WERI-Rb-1 (cell line): Measurements from ENCODE around the gene RRP12.
"Not testable (repeated sequence)": the region's sequence is repeated elsewhere in the genome, so short reads cannot be mapped to it uniquely, and the experiment has no call there.

Source experiments
- DNase-seq: peaks from one replicate; pipeline ENCODE4 v3.0.0-alpha.2; 2020
- H3K27ac ChIP-seq: fragments of 250-450 bp; sonication (Bioruptor Pico); 2 replicates; pipeline ENCODE4 v1.5.1; 2020; ENCODE audit warnings: mild to moderate bottlenecking, moderate library complexity
- H3K27me3 ChIP-seq: fragments of 250-450 bp; sonication (Bioruptor Pico); 2 replicates; pipeline ENCODE4 v1.5.1; 2021; ENCODE audit warnings: mild to moderate bottlenecking, low read depth, moderate library complexity; ENCODE audit not compliant: insufficient read depth, severe bottlenecking
- H3K36me3 ChIP-seq: fragments of 250-450 bp; sonication (Bioruptor Pico); 2 replicates; pipeline ENCODE4 v1.5.1; 2020; ENCODE audit warnings: mild to moderate bottlenecking, moderate library complexity
- H3K4me3 ChIP-seq: 2 replicates; pipeline ENCODE4 v1.5.1; 2011; ENCODE audit warnings: low read depth, mild to moderate bottlenecking, control low read depth, low read length
- H3K9me3 ChIP-seq: fragments of 250-450 bp; sonication (Bioruptor Pico); 2 replicates; pipeline ENCODE4 v1.5.1; 2021; ENCODE audit warnings: mild to moderate bottlenecking, moderate library complexity; ENCODE audit not compliant: severe bottlenecking
- TF ChIP-seq, protein P1 (sequence below): IDR thresholded peaks from 2 replicates; pipeline ENCODE4 v1.5.1; 2011; ENCODE audit warnings: low read depth, mild to moderate bottlenecking, control low read depth, inconsistent platforms, low read length

Gene RRP12

DNA sequence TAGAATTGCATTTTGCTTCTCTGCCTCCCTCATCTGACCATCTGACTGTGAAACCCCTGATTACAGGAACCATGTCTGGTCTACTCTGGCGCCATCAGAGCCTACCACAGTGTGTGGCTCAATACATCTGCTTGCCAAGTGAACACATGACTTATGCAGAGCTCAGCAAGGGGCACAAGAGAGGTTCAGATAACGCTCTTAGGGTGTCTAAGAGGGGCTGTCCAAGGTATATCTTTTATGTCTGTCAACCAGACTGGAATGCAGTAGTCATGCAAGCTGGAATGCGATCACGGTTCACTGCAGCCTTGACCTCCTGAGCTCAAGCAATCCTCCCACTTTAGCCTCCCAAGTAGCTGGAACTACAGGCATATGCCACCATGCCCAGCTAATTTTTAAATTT, 10.3 kb upstream of the RRP12 start:
- Histone ChIP-seq H3K4me3 (no peak overlapping the region), H3K9me3 (no peaks in the 10 kb centered on the region), H3K36me3 (no peaks in the 10 kb centered on the region), H3K27ac (no peak overlapping the region), H3K27me3 (no peaks in the 10 kb centered on the region)
- TF ChIP-seq, protein P1, sequence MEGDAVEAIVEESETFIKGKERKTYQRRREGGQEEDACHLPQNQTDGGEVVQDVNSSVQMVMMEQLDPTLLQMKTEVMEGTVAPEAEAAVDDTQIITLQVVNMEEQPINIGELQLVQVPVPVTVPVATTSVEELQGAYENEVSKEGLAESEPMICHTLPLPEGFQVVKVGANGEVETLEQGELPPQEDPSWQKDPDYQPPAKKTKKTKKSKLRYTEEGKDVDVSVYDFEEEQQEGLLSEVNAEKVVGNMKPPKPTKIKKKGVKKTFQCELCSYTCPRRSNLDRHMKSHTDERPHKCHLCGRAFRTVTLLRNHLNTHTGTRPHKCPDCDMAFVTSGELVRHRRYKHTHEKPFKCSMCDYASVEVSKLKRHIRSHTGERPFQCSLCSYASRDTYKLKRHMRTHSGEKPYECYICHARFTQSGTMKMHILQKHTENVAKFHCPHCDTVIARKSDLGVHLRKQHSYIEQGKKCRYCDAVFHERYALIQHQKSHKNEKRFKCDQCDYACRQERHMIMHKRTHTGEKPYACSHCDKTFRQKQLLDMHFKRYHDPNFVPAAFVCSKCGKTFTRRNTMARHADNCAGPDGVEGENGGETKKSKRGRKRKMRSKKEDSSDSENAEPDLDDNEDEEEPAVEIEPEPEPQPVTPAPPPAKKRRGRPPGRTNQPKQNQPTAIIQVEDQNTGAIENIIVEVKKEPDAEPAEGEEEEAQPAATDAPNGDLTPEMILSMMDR = no peak
- no peak for DNase-seq

- no peaks in the 10 kb centered on the region for H3K36me3 ChIP-seq
- no peak overlapping the region for H3K27ac ChIP-seq
- no peak overlapping the region for H3K4me3 ChIP-seq
- TF ChIP-seq, protein P1 = no peak
- no peak for DNase-seq
- no peaks in the 10 kb centered on the region for H3K27me3 ChIP-seq
- no peaks in the 10 kb centered on the region for H3K9me3 ChIP-seq
Measured at GRCh38 chr10:97408496-97408992, 7.4 kb upstream of the RRP12 start.

GRCh38 chr10:97407952-97408248, 6.8 kb upstream of the RRP12 start:
- Histone ChIP-seq H3K9me3 (no peaks in the 10 kb centered on the region), H3K27ac (no peak overlapping the region)
- DNase-seq = no peak

GRCh38 chr10:97407211-97407951, 6.2 kb upstream of the RRP12 start:
- peak; percentile 88 for DNase-seq
- Histone ChIP-seq H3K9me3 (no peaks in the 10 kb centered on the region), H3K36me3 (no peaks in the 10 kb centered on the region), H3K27ac (peak overlapping the region; percentile 35), H3K4me3 (peak overlapping the region; percentile 39), H3K27me3 (no peaks in the 10 kb centered on the region)
- TF ChIP-seq, protein P1 = peak; percentile 90

More at GRCh38 chr10:97407952-97408248, 6.8 kb upstream of the RRP12 start:
- H3K4me3 ChIP-seq = no peak overlapping the region
- TF ChIP-seq, protein P1 = no peak
- H3K36me3 ChIP-seq = no peaks in the 10 kb centered on the region
- no peaks in the 10 kb centered on the region for H3K27me3 ChIP-seq

DNA sequence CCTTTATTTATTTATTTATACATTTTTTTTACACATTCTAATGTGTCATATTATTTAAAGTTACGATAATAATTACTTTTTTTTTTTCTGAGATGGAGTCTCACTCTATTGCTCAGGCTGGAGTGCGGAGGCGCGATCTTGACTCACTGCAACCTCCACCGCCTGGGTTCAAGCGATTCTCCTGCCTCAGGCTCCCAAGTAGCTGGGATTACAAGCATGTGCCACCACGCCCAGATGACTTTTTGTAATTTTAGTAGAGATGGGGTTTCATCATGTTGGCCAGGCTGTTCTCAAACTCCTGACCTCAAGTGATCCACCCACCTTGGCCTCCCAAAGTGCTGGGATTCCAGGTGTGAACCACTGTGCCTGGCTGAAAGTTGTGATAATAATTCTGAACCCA, 5.3 kb upstream of the RRP12 start:
- H3K4me3 ChIP-seq = not testable (repeated sequence)

GRCh38 chr10:97406064-97406463, 4.9 kb upstream of the RRP12 start:
- no peak for DNase-seq
- H3K36me3 ChIP-seq = no peaks in the 10 kb centered on the region
- no peak overlapping the region for H3K27ac ChIP-seq
- H3K4me3 ChIP-seq = no peak overlapping the region
- no peaks in the 10 kb centered on the region for H3K9me3 ChIP-seq
- H3K27me3 ChIP-seq = no peaks in the 10 kb centered on the region
- TF ChIP-seq, protein P1 = no peak

More for the DNA sequence above, 5.3 kb upstream of the RRP12 start:
- not testable (repeated sequence) for H3K27ac ChIP-seq, H3K9me3 ChIP-seq, H3K36me3 ChIP-seq, DNase-seq, H3K27me3 ChIP-seq
